ENCODE results near the gene SOX30. TPM values are rescaled to one million over a fixed set of nuclear protein-coding genes. Genes with fewer than 3 reads are reported as not detected.

Gene SOX30
- total RNA-seq, 1 donor from 2014 or later, result not detected

DNA sequence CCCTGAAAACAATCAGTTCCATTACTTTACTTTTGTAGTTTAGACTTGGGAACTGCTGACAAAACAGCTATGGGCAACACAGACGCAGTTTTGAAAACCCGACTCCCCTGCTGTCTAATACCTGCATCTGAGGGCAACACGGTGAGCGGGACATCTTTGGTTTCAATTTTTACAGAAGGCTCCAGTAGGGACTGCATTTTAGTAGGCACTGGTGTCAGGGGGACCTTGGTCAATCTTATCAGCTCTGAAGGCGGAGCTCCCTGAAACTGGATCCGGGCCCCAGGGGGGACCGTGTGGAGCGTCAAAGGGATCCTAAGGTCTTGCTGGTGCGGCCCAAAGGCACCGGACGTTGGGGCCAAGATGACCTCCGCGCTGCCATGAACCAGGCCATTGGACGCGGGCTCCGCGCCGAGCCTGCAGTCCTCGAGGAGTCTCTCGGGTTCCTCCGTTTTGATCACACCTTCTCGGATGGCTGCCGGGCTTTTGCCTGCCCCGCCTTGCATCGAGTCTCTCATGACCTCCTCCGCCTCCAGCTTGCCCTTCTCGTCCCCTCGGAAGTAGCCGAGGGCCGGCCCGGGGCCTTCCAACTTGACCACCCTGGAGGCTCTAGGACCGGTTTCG, 1.1 kb downstream of the SOX30 start:
- no peak for DNase-seq (ENCODE audit: low read depth, low spot score)
- H3K27ac Mint-ChIP-seq (ENCODE audit: unreplicated experiment), result no peak overlapping the region
- no peak overlapping the region for H3K4me3 Mint-ChIP-seq
- no peaks in the 10 kb centered on the region for H3K4me1 Mint-ChIP-seq
- TF ChIP-seq, protein P1, sequence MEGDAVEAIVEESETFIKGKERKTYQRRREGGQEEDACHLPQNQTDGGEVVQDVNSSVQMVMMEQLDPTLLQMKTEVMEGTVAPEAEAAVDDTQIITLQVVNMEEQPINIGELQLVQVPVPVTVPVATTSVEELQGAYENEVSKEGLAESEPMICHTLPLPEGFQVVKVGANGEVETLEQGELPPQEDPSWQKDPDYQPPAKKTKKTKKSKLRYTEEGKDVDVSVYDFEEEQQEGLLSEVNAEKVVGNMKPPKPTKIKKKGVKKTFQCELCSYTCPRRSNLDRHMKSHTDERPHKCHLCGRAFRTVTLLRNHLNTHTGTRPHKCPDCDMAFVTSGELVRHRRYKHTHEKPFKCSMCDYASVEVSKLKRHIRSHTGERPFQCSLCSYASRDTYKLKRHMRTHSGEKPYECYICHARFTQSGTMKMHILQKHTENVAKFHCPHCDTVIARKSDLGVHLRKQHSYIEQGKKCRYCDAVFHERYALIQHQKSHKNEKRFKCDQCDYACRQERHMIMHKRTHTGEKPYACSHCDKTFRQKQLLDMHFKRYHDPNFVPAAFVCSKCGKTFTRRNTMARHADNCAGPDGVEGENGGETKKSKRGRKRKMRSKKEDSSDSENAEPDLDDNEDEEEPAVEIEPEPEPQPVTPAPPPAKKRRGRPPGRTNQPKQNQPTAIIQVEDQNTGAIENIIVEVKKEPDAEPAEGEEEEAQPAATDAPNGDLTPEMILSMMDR (conservative IDR thresholded peaks at IDR 0.05), result no peak
- H3K9me3 Mint-ChIP-seq, result peaks cover 18% of the 10 kb centered on the region
- no peaks in the 10 kb centered on the region for H3K27me3 Mint-ChIP-seq (ENCODE audit: low read depth)
- H3K36me3 Mint-ChIP-seq (ENCODE audit: low read depth), result peaks cover 16% of the 10 kb centered on the region

DNA sequence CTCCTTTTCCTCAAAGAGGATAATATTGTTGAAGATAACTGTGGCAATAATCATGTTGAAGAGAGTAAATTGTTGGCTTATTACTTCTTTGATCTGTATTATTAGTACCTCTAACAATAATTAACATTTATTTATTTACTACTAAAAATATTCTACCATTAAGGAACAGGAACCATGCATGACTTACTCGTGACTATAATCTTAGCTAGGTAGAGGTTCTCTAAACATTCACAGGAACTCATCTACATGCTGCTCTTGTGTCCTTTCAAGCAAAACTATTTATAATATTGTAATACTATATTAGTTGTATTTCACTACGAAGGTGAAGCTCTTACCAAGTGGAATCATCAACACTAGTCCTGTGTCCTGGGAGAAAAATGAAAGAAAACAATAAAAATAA, 3.1 kb downstream of the SOX30 start:
- peaks cover 13% of the 10 kb centered on the region for H3K9me3 Mint-ChIP-seq
- no peak for DNase-seq (ENCODE audit: low read depth, low spot score)
- H3K27ac Mint-ChIP-seq (ENCODE audit: unreplicated experiment), result no peak overlapping the region
- no peaks in the 10 kb centered on the region for H3K27me3 Mint-ChIP-seq (ENCODE audit: low read depth)
- TF ChIP-seq, protein P1 (conservative IDR thresholded peaks at IDR 0.05), result no peak
- no peak overlapping the region for H3K4me3 Mint-ChIP-seq
- peaks cover 13% of the 10 kb centered on the region for H3K36me3 Mint-ChIP-seq (ENCODE audit: low read depth)
- H3K4me1 Mint-ChIP-seq, result no peaks in the 10 kb centered on the region

DNA sequence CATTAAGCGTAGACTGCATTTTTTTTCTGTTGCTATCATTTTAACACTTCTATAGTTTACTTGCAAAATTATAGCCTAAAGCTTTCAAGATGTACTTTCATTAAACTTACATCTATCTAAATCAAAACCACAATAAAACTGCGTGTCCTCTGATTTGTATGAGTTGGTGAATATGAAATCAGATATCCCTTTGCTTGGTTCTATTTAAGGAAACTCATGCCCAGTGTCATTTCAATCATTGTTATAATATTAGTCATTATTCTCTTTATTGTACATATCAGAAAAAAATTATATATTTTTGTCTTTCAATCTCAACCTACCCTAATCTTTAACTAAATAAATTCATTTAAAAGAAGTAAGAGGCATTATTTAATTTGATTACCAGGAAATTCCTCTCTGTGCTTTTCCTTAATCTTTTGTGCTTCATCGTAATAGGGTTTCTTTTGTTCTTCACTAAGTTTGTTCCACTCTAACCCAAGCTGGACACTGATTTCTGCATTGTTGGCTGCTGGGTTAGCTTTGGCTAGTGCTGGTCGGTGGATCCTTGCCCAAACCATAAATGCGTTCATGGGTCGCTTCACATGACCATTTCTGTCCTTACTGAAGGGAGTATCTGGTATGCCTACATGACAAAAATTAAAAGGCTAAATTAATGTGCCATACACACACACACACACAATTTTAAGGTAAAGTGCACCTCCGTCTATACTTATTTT, 3.8 kb downstream of the SOX30 start:
- Mint-ChIP-seq H3K4me3 (no peak overlapping the region), H3K27me3 (ENCODE audit: low read depth) (no peaks in the 10 kb centered on the region), H3K36me3 (ENCODE audit: low read depth) (peaks cover 11% of the 10 kb centered on the region), H3K4me1 (no peaks in the 10 kb centered on the region), H3K9me3 (peaks cover 11% of the 10 kb centered on the region), H3K27ac (ENCODE audit: unreplicated experiment) (no peak overlapping the region)
- TF ChIP-seq, protein P1 (conservative IDR thresholded peaks at IDR 0.05), result no peak
- no peak for DNase-seq (ENCODE audit: low read depth, low spot score)

DNA sequence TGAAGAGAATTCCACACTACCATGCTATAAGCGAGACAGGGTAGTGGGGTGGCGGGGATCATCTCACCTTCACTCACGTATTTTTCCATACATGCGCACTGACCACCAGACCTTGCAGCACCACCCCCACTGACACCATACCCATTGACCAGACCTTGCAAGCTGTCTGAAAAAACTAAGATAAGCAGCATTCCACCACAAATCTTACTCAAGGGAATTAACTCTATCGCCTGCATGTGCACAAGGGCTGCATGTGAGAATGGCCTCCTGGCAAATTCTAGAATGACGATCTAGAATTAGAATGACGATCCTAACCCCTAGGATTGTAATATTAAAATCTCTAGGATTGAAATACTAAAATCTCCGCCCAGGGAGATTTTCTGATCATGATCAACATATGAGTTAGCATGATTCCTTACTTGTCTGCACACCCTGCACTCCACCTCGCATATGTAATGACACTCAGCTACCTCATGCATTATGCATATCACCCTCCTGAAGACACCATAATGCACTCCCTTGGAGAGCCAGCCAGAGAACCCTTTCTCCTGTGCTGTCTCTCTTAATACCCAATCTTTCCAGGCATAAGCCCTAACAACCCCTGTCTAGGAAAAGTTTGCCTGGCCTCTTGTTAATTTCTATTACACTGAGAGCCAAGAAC, 11.7 kb downstream of the SOX30 start:
- Mint-ChIP-seq H3K27ac (ENCODE audit: unreplicated experiment) (no peak overlapping the region), H3K4me1 (no peaks in the 10 kb centered on the region), H3K9me3 (no peaks in the 10 kb centered on the region), H3K36me3 (ENCODE audit: low read depth) (no peaks in the 10 kb centered on the region), H3K4me3 (no peak overlapping the region), H3K27me3 (ENCODE audit: low read depth) (no peaks in the 10 kb centered on the region)
- TF ChIP-seq, protein P1 (conservative IDR thresholded peaks at IDR 0.05), result no peak
- no peak for DNase-seq (ENCODE audit: low read depth, low spot score)

DNA sequence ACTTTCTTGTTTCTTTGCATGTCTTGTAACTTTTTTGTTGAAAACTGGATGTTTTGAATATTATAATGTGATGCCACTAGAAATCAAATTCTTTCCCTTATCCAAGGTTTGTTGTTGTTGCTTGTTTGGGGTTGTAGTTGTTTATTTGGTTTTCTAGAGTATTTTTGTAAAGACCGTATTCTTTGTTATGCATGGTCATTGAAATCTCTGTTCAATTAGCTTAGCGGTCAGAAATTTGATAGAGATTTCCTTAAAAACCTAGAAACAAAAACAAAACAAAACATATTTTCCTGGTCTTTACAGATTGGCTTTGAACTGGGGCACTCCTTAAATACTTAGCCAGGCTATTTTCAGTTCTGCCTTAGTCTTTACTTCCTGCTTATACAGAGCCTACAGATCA, 21.9 kb downstream of the SOX30 start:
- H3K9me3 Mint-ChIP-seq, result no peaks in the 10 kb centered on the region
- no peak overlapping the region for H3K27ac Mint-ChIP-seq (ENCODE audit: unreplicated experiment)
- H3K4me1 Mint-ChIP-seq, result no peaks in the 10 kb centered on the region
- TF ChIP-seq, protein P1 (conservative IDR thresholded peaks at IDR 0.05), result no peak
- H3K4me3 Mint-ChIP-seq, result no peak overlapping the region
- H3K36me3 Mint-ChIP-seq (ENCODE audit: low read depth), result no peaks in the 10 kb centered on the region
- no peaks in the 10 kb centered on the region for H3K27me3 Mint-ChIP-seq (ENCODE audit: low read depth)
- no peak for DNase-seq (ENCODE audit: low read depth, low spot score)
